ENCODE data around the gene PSRC1.

DNA sequence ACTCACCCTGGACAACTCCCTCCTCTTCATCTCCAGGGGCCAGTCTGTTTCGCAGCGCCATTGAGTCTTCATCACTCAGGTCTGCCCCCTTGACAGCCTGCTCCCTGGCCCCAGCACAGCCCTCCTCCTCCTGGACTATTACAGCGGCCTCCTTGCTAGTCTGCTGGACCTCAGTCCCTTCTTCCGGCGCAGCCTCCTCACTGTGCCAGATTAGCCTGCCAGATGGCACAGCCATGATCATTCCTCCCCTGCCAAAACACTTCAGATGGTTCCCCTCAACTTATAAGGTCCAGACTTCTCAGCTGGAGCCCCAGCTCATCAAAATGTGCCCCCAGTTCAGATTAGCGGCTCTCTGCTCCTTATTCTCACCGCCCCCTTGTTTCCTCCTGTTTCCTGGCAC is 40.6 kb downstream of the PSRC1 start:
- TF ChIP-seq, protein P1, sequence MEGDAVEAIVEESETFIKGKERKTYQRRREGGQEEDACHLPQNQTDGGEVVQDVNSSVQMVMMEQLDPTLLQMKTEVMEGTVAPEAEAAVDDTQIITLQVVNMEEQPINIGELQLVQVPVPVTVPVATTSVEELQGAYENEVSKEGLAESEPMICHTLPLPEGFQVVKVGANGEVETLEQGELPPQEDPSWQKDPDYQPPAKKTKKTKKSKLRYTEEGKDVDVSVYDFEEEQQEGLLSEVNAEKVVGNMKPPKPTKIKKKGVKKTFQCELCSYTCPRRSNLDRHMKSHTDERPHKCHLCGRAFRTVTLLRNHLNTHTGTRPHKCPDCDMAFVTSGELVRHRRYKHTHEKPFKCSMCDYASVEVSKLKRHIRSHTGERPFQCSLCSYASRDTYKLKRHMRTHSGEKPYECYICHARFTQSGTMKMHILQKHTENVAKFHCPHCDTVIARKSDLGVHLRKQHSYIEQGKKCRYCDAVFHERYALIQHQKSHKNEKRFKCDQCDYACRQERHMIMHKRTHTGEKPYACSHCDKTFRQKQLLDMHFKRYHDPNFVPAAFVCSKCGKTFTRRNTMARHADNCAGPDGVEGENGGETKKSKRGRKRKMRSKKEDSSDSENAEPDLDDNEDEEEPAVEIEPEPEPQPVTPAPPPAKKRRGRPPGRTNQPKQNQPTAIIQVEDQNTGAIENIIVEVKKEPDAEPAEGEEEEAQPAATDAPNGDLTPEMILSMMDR (IDR thresholded peaks at IDR 0.05; ENCODE audit: extremely low read depth in 1 of 2, insufficient read depth in 1 of 2, low read depth in 1 of 2, low read length in 2 of 2), result no peak
- TF ChIP-seq EZH2 (IDR thresholded peaks at IDR 0.05; ENCODE audit: borderline replicate concordance, low read depth, low read length, severe bottlenecking), result no peak

Measured in endothelial cell of umbilical vein (primary cell).